Caco-2 (cell line): ENCODE data around the gene CCDC3. TPM values are rescaled to one million over a fixed set of nuclear protein-coding genes. Genes with fewer than 3 reads are reported as not detected.

Experiments used
- BruUV-seq: library from RNA; stranded (reverse); fragments of 400-500 nt; replicated peaks from 2 replicates; lab custom pipeline; 2021; lab: Mats Ljungman, UMichigan
- CTCF ChIA-PET: fragments of 300-600 bp; sonication (Branson Sonifier 250); formaldehyde crosslinking; loops from one replicate; lab custom pipeline; 2022; ENCODE audit warnings: antibody characterized with exemption; lab: Charles Lee
- POLR2A ChIA-PET: fragments of 300-600 bp; sonication (Branson Sonifier 250); formaldehyde crosslinking; loops from one replicate; lab custom pipeline; 2022; ENCODE audit warnings: antibody characterized with exemption; lab: Charles Lee
- DNase-seq, 2 experiments: peaks; one replicate each; pipeline versions ENCODE4 v3.0.0 to v3.0.0-alpha.2; 2020 to 2022
- H3K27me3 ChIP-seq: replicated peaks from 2 replicates; pipeline ENCODE4 v1.6.0; 2011; ENCODE audit warnings: low read length; ENCODE audit not compliant: control insufficient read depth, insufficient read depth
- H3K36me3 ChIP-seq: 2 replicates; pipeline ENCODE4 v1.5.1; 2011; ENCODE audit warnings: low read length; ENCODE audit not compliant: control insufficient read depth, insufficient read depth
- H3K4me1 ChIP-seq: fragments of 250-450 bp; sonication (Bioruptor Pico); 2 replicates; pipeline ENCODE4 v1.5.1; 2020; ENCODE audit warnings: mild to moderate bottlenecking
- H3K4me3 ChIP-seq: 2 replicates; pipeline ENCODE4 v1.5.1; 2011; ENCODE audit warnings: low read depth, mild to moderate bottlenecking, control low read depth, low read length
- H3K9me3 ChIP-seq: fragments of 250-450 bp; sonication (Bioruptor Pico); 2 replicates; pipeline ENCODE4 v1.5.1; 2020; ENCODE audit warnings: mild to moderate bottlenecking, moderate library complexity
- H3K27ac Mint-ChIP-seq: one replicate; pipeline ENCODE4 v1.8.0; 2022; ENCODE audit warnings: mixed read lengths; ENCODE audit not compliant: unreplicated experiment
- H3K27me3 Mint-ChIP-seq: one replicate; pipeline ENCODE4 v1.8.0; 2022; ENCODE audit warnings: mixed read lengths; ENCODE audit not compliant: insufficient read depth, unreplicated experiment
- H3K36me3 Mint-ChIP-seq: one replicate; pipeline ENCODE4 v1.8.0; 2022; ENCODE audit warnings: mild to moderate bottlenecking, mixed read lengths; ENCODE audit not compliant: insufficient read depth, unreplicated experiment
- H3K4me1 Mint-ChIP-seq: one replicate; pipeline ENCODE4 v1.8.0; 2022; ENCODE audit warnings: low read depth, mixed read lengths; ENCODE audit not compliant: unreplicated experiment
- H3K4me3 Mint-ChIP-seq: one replicate; pipeline ENCODE4 v1.8.0; 2022; ENCODE audit warnings: mild to moderate bottlenecking, moderate library complexity, mixed read lengths; ENCODE audit not compliant: unreplicated experiment
- H3K9me3 Mint-ChIP-seq: one replicate; pipeline ENCODE4 v1.8.0; 2022; ENCODE audit warnings: mixed read lengths; ENCODE audit not compliant: unreplicated experiment
- CTCF ChIP-seq, 2 experiments: fragments of 200-600 bp in 1 of 2; IDR thresholded peaks; 1 replicate in 1 of 2; 2 replicates in 1 of 2; pipeline versions ENCODE4 v1.5.1 to v1.8.0; 2011 to 2022; ENCODE audit warnings: antibody characterized with exemption in 1 of 2, control low read depth in 1 of 2, inconsistent platforms in 1 of 2, low read depth in 1 of 2, low read length in 1 of 2, mild to moderate bottlenecking in 1 of 2, moderate library complexity in 1 of 2; ENCODE audit not compliant: insufficient read depth in 1 of 2, severe bottlenecking in 1 of 2, unreplicated experiment in 1 of 2
- intact Hi-C: fragments of 100-400 bp; cut with micrococcal nuclease; formaldehyde crosslinking; loops from one replicate; pipeline ENCODE4 v1.10.0; 2022; ENCODE audit not compliant: unreplicated experiment
- total RNA-seq: library from RNA; stranded (reverse); gene quantifications from 2 replicates; pipeline ENCODE4 v1.2.3, GENCODE V29; 2022

The CCDC3 gene
- total RNA-seq, 1 experiment from 2014 or later, result 3.2 TPM

GRCh38 chr10:13016886-13017285, 15.4 kb upstream of the CCDC3 start:
- POLR2A ChIA-PET, result no interaction called here
- Histone ChIP-seq H3K9me3 (no peaks in the 10 kb centered on the region; the same call in 1 of the 2 replicates), H3K4me3 (no peak overlapping the region), H3K36me3 (no peaks in the 10 kb centered on the region), H3K27me3 (no peaks in the 10 kb centered on the region), H3K4me1 (peaks cover 26% of the 10 kb centered on the region)
- DNase-seq, result no peak
- Mint-ChIP-seq H3K27me3 (peaks cover 4% of the 10 kb centered on the region), H3K4me1 (peaks cover 23% of the 10 kb centered on the region), H3K4me3 (no peak overlapping the region), H3K27ac (no peak overlapping the region), H3K36me3 (no peaks in the 10 kb centered on the region), H3K9me3 (no peaks in the 10 kb centered on the region)
- no TSS peak for BruUV-seq
- CTCF ChIA-PET, result interaction anchor here (1.2 kb wide), 1 partner anchor 86 kb away, joined by 3 read pairs; no protein-coding TSS in a partner anchor
- TF ChIP-seq CTCF (IDR thresholded peaks at IDR 0.05; ENCODE audit: insufficient read depth in 1 of 2, low read depth in 1 of 2, low read length in 1 of 2, severe bottlenecking in 1 of 2, unreplicated experiment in 1 of 2), result no peak
- intact Hi-C loops, result loop anchor here (10.0 kb wide), 1 partner anchor 1988 kb away; no protein-coding TSS in a partner anchor

DNA sequence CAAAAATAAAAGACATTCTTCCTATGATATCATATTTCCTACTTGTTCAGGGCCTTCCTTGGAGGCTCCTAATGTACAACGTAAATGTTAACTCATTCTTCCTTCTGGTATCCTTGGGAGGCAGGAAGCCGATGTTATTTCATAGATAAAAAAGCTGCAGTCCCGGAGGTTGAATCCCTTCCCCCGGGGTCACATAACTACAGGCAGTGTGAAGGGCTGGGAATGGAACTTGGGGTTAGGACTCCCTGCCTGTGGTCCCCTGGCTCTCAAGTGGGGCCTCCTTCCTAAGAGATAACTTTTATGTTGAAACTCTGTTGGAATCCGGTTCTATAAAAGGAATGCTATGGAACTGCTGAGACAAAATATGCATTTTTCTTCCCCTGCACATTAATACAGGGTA, 14.9 kb upstream of the CCDC3 start:
- Mint-ChIP-seq H3K9me3 (no peaks in the 10 kb centered on the region), H3K36me3 (no peaks in the 10 kb centered on the region), H3K4me1 (peaks cover 23% of the 10 kb centered on the region), H3K27ac (no peak overlapping the region), H3K27me3 (peaks cover 4% of the 10 kb centered on the region), H3K4me3 (no peak overlapping the region)
- TF ChIP-seq CTCF (IDR thresholded peaks at IDR 0.05; ENCODE audit: insufficient read depth in 1 of 2, low read depth in 1 of 2, low read length in 1 of 2, severe bottlenecking in 1 of 2, unreplicated experiment in 1 of 2), result no peak
- Histone ChIP-seq H3K27me3 (no peaks in the 10 kb centered on the region), H3K4me3 (no peak overlapping the region), H3K4me1 (peaks cover 26% of the 10 kb centered on the region), H3K36me3 (no peaks in the 10 kb centered on the region), H3K9me3 (no peaks in the 10 kb centered on the region; the same call in 1 of the 2 replicates)
- POLR2A ChIA-PET, result no interaction called here
- intact Hi-C loops, result loop anchor here (10.0 kb wide), 1 partner anchor 1988 kb away; no protein-coding TSS in a partner anchor
- DNase-seq, result peak; percentile 20 to 55
- CTCF ChIA-PET, result interaction anchor here (1.2 kb wide), 1 partner anchor 85 kb away, joined by 3 read pairs; no protein-coding TSS in a partner anchor
- BruUV-seq, result no TSS peak

DNA sequence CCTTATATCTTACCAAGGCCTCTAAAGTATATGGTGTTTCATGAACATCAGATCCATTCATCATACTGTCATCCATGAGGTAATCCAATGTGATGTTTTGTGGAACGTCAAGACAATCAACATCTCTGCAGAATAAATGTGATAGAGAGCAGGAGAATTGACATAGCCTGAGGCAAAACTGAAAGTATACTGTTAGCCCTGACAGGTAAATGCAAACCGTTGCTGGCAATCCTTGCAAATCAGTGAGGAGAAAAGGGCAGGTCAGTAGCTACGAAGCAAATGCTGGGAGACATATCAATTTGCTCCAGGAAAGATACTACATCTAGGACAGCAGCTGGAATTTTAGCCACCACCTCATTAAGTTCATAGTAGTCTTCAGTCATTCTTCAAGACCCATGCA, 4.5 kb upstream of the CCDC3 start:
- peaks cover 24% of the 10 kb centered on the region for H3K27me3 Mint-ChIP-seq
- Histone ChIP-seq H3K4me1 (peaks cover 7% of the 10 kb centered on the region), H3K36me3 (no peaks in the 10 kb centered on the region), H3K27me3 (no peaks in the 10 kb centered on the region), H3K9me3 (no peaks in the 10 kb centered on the region), H3K4me3 (no peak overlapping the region)
- H3K27ac Mint-ChIP-seq, result no peak overlapping the region
- H3K4me1 Mint-ChIP-seq, result peaks cover under 1% of the 10 kb centered on the region
- POLR2A ChIA-PET, result no interaction called here
- intact Hi-C loops, result no loop called here
- DNase-seq, result no peak
- TF ChIP-seq CTCF (IDR thresholded peaks at IDR 0.05; ENCODE audit: insufficient read depth in 1 of 2, low read depth in 1 of 2, low read length in 1 of 2, severe bottlenecking in 1 of 2, unreplicated experiment in 1 of 2), result no peak
- H3K4me3 Mint-ChIP-seq, result no peak overlapping the region
- no peaks in the 10 kb centered on the region for H3K36me3 Mint-ChIP-seq
- no TSS peak for BruUV-seq
- CTCF ChIA-PET, result no interaction called here
- H3K9me3 Mint-ChIP-seq, result no peaks in the 10 kb centered on the region
